ENCODE data around the gene ZNF181. TPM values are rescaled to one million over a fixed set of nuclear protein-coding genes. Genes with fewer than 3 reads are reported as not detected.

ZNF181 gene
- total RNA-seq, 4 donors from 2014 or later: 5.4 to 16.8 (median 12.1) TPM

- no peak for TF ChIP-seq POLR2A (IDR thresholded peaks at IDR 0.05)
- TF ChIP-seq, protein P1, sequence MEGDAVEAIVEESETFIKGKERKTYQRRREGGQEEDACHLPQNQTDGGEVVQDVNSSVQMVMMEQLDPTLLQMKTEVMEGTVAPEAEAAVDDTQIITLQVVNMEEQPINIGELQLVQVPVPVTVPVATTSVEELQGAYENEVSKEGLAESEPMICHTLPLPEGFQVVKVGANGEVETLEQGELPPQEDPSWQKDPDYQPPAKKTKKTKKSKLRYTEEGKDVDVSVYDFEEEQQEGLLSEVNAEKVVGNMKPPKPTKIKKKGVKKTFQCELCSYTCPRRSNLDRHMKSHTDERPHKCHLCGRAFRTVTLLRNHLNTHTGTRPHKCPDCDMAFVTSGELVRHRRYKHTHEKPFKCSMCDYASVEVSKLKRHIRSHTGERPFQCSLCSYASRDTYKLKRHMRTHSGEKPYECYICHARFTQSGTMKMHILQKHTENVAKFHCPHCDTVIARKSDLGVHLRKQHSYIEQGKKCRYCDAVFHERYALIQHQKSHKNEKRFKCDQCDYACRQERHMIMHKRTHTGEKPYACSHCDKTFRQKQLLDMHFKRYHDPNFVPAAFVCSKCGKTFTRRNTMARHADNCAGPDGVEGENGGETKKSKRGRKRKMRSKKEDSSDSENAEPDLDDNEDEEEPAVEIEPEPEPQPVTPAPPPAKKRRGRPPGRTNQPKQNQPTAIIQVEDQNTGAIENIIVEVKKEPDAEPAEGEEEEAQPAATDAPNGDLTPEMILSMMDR (IDR thresholded peaks at IDR 0.05): no peak
- 97% methylated on average over 11 of the region's 11 CpGs for WGBS, 2 donors
- no peak overlapping the region for H3K4me3 ChIP-seq (ENCODE audit: low read depth, poor library complexity, severe bottlenecking)
- DNase-seq (ENCODE audit: low spot score in 2 of 2): no peak
- intact Hi-C loops (cut with DNase I; ENCODE audit: low total_unique reads): no loop called here
Measured at GRCh38 chr19:34759218-34759917, 25.3 kb downstream of the ZNF181 start.

- TF ChIP-seq, protein P1 (IDR thresholded peaks at IDR 0.05): no peak
- no peak for TF ChIP-seq POLR2A (IDR thresholded peaks at IDR 0.05)
- intact Hi-C loops (cut with DNase I; ENCODE audit: low total_unique reads): no loop called here
- DNase-seq (ENCODE audit: low spot score in 2 of 2): no peak
- WGBS, 2 donors: 95 to 97% methylated on average over 2 of the region's 2 CpGs
- no peak overlapping the region for H3K4me3 ChIP-seq (ENCODE audit: low read depth, poor library complexity, severe bottlenecking)
Measured at GRCh38 chr19:34766386-34766785, 32.3 kb downstream of the ZNF181 start.

DNA sequence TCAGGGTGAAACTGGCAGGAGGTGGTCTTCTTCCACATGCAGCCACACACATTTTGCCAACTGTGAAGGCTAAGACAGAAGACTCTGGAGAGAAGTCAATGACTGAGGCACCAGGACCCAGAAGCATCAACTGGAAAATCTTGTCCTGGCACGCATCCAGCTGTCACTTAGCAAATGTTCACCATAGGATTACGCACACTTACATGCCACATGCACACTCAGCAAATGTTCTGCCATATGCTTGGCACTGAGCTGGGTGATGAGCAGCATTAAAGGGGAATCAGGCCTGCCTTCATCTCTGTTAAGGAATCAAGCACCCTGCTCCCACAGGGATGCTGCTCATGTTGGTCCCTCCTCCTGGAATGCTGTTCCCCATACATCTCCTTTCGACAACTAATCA, 33.9 kb downstream of the ZNF181 start:
- intact Hi-C loops (cut with DNase I; ENCODE audit: low total_unique reads): no loop called here
- 69 to 92% methylated on average over 3 of the region's 3 CpGs for WGBS, 2 donors
- TF ChIP-seq POLR2A (IDR thresholded peaks at IDR 0.05): no peak
- TF ChIP-seq, protein P1 (IDR thresholded peaks at IDR 0.05): no peak
- no peak overlapping the region for H3K4me3 ChIP-seq (ENCODE audit: low read depth, poor library complexity, severe bottlenecking)
- no peak for DNase-seq (ENCODE audit: low spot score in 2 of 2)

DNA sequence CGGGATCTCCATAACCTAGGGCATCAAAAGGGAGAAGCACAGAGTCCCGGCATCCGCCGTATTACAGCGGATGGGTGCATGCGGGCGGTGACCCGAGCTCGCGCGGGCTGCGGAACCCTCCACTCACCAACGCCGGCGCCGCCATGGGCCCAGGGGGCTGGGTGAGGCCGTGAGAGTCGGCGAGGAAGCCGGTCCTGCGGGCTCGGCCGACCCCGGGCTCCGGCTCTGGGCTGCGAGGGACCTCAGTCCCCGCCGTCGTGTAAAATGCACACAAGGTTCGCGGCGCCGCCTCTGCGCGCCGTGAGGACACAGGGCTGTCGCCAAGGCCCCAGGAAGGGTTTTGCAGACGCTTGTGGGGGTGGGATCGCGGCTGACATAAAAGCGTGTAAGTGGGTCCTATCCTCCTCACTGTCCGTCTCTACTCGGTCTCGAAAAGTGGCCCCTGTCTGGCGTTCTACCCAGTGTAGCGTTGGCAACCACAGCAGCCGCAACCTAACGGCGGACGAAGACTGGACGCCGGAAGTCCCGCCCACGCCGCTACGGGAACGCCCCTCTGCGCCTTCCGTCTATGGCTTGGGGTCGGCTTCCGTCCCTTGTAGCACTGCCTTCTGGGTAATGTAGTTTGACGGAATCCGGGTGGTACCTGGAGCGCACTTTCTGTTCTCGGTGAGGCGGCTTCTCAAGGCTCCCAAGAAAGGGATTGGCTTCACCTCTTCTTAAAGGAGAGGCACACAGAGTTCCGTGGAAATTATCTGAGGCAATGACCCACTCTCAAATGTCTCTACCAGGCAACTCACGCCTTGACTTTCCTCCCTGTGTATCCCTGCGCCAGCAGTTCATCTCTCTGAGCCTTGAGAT, 38.9 kb downstream of the ZNF181 start, which contains the start of gene ZNF599:
TSS of gene ZNF599 (minus strand) at position 519 of the 858 bp plus-strand sequence. CDS start at position 145, 374 bp downstream.
- 3 to 7% methylated on average over 21 to 47 of the region's 69 CpGs for WGBS, 2 donors
- DNase-seq (ENCODE audit: low spot score in 2 of 2): peak; percentile 87 to 98
- no peak for TF ChIP-seq POLR2A (IDR thresholded peaks at IDR 0.05)
- TF ChIP-seq, protein P1 (IDR thresholded peaks at IDR 0.05): no peak
- intact Hi-C loops (cut with DNase I; ENCODE audit: low total_unique reads): no loop called here
- peak within 1 kb of the TSS; percentile 79 for H3K4me3 ChIP-seq (ENCODE audit: low read depth, poor library complexity, severe bottlenecking)

GRCh38 chr19:34773555-34773864, 39.5 kb downstream of the ZNF181 start:
- no peak for TF ChIP-seq POLR2A (IDR thresholded peaks at IDR 0.05)
- TF ChIP-seq, protein P1 (IDR thresholded peaks at IDR 0.05): no peak
- H3K4me3 ChIP-seq (ENCODE audit: low read depth, poor library complexity, severe bottlenecking): no peak overlapping the region
- intact Hi-C loops (cut with DNase I; ENCODE audit: low total_unique reads): no loop called here
- WGBS, 2 donors: 66 to 67% methylated on average over 2 of the region's 2 CpGs
- no peak for DNase-seq (ENCODE audit: low spot score in 2 of 2)
